HG02885 (cell line): ENCODE data around the gene RILPL2.
"Not testable (repeated sequence)": the region's sequence is repeated elsewhere in the genome, so short reads cannot be mapped to it uniquely, and the experiment has no call there.

Experiments used
- ATAC-seq: cut with Tn5 transposase; IDR thresholded peaks from one replicate; pipeline ENCODE4 v1.9.1; 2021; ENCODE audit warnings: mild to moderate bottlenecking; ENCODE audit not compliant: unreplicated experiment, poor library complexity

The RILPL2 gene

DNA sequence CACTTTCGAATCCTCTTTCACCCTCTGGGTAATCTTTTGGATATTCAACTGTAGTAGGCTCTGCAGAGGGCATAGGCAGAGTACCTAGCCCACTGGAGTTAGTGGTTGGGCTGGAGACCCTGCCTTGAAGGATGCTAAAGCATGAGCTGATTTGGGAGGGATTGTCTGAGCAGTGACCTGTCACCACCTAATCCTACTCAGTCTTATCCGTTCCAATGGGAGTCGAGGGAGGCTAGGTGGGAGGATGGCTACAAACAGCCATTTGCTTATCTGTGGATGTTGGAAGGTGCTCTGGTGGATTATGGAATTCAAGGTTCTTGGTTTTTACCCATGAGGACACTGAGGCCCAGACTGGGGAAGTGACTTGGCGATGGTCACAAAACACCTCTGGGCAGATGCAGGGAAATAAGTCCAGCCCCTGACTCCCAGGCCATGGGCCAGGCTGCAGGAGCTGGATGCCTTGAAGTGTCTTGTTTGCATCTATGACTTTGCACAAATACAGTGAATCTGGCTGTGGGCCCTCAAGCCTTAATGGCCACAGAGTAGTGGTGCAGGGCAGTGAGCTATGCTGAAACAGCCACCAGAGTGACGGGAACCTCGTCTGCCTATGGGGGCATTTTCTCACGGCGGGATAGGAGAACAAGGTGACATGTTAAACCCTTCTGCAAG is 48.8 kb downstream of the RILPL2 start:
- no peak for ATAC-seq

DNA sequence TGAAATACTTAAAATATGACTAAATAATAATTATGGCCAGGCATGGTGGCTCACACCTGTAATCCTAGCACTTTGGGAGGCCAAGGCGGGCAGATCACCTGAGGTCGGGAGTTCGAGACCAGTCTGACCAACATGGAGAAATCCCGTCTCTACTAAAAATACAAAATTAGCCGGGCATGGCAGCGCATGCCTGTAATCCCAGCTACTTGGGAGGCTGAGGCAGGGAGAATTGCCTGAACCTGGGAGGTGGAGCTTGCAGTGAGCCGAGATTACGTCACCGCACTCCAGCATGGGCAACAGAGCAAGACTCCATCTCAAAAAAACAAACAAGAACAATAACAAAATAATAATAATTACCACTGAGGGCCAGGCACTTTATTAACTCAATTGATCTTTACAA is 50.9 kb downstream of the RILPL2 start:
- not testable (repeated sequence) for ATAC-seq

DNA sequence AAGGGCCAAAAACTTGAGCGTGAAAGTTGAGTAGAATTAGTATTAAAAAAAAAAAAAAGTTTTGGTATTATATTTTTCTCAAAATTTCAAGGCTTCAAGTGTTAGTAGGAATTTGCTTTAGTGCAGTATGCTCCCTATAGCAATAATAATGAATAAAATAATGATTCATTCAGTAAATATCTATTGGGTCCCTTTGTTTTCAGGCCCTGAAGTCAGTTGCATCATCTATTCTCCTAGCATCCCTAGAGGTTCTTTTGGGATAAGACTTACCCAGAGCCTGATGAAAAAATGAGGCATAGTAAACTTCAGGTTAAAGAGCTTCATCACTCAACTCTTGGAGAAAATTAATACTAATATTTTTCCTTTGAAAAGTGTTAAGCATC is 51.5 kb downstream of the RILPL2 start:
- no peak for ATAC-seq

DNA sequence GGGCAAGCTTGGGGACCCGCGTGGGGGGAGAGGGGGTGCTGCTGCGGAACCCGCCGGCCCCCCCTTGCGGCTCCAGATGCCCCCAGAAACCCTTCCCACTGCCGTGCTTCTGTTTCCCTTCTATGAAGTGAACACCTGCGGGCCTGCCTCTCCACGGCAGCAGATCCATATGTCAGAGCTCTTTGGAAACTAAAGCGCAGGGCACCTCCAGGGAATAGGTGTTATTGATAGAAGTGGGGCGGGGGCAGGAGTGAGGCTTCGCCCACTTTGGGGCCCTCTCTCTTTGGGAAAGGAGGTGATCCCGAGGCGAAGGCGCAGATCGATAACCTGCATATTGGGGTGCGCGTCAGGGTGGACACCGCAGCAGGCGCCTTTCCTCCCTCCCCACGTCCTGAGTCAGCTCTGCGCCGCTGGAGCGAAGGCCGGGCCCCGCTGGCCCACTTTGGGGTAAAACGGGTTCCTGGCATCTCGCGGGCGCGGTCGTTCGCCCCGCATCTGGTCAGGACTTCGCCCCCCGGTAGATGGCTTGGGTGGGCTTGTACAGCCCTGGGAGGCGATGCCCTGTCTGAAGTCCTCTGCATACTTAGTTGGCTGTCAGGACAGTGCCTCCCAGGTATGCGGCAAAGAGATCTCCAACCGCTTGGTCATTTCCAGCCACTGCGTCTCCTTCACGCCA is 52.0 kb downstream of the RILPL2 start:
- peak; percentile 13 for ATAC-seq

DNA sequence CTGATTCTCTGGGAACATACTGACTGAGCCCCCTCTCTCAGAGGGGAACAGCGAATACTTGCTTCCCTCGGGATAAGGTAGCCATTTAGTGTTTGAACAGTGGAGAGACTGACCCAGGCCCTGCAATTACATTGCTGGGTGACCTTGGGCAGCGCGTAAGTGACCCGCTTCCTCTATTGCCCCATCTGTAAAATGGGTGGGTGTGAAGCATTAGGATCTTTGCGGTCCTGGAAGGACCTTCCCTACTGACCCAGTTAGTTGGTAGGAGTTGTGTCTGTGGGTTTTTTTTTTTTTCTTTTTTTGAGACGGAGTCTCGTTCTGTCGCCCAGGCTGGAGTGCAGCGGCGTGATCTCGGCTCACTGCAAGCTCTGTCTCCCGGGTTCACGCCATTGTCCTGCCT is 53.8 kb downstream of the RILPL2 start:
- ATAC-seq, result no peak

DNA sequence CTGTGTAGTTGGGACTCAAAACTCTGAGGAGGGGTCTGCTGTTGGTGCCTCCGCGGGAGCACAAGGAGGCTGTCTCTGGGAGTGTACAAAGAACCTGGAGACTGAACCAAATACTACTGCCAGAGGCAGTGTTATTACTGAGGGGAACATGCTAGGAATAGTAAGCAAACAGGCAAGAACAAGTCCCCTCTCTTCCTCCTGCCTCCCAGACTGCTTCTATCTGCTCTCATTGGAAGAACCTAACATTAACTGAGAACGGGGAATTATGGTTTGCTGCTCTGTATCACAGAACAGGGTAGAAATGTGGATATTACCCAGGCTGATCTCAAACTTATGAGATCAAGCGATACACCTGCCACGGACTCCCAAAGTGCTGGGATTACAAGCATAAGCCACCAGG is 57.1 kb downstream of the RILPL2 start:
- no peak for ATAC-seq

DNA sequence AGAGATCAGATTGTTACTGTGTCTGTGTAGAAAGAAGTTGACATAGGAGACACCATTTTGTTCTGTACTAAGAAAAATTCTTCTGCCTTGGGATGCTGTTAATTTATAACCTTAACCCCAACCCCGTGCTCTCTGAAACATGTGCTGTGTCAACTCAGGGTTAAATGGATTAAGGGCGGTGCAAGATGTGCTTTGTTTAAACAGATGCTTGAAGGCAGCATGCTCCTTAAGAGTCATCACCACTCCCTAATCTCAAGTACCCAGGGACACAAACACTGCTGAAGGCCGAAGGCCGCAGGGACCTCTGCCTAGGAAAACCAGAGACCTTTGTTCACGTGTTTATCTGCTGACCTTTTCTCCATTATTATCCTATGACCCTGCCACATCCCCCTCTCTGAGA is 64.1 kb downstream of the RILPL2 start:
- ATAC-seq, result not testable (repeated sequence)

DNA sequence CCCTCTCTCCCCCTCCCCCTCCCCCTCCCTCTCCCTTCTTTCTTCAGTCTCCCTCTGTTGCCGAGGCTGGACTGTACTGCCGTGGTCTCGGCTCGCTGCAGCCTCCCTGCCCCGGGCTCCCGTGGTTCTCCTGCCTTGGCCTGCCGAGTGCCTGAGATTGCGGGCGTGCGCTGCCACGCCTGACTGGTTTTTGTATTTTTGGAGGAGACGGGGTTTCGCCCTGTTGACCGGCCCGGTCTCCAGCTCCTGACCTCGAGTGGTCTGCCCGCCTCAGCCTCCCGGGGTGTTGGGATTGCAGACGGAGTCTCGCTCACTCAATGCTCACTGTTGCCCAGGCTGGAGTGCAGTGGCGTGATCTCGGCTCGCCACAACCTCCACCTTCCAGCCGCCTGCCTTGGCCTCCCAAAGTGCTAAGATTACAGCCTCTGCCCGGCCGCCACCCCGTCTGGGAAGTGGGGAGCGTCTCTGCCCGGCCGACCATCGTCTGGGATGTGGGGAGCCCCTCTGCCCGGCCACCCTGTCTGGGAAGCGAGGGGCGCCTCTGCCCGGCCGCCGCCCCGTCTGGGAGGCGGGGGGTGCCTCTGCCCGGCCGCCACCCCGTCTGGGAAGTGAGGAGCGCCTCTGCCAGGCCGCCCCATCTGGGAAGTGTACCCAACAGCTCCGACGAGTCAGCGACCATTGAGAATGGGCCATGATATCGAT is 64.7 kb downstream of the RILPL2 start:
- ATAC-seq, result not testable (repeated sequence)

DNA sequence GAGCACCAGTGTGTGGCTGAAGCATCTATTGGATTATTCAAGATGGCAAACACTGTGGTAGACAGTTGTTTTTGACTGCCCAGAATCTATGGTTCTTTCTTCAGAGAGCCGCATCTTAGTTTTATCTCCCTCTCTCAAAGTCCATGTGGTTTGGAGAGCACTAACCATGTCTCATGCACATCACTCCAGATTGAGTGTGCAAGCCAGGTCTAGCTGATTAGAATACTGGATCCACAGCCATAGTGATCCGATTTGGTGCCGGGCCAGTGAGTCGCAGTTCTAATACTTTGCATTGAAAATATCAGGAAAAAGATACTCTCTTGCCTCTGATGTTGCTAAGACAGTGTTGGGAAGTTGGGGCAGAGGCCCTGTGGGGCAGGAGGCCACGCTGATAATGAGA is 67.3 kb downstream of the RILPL2 start:
- no peak for ATAC-seq

DNA sequence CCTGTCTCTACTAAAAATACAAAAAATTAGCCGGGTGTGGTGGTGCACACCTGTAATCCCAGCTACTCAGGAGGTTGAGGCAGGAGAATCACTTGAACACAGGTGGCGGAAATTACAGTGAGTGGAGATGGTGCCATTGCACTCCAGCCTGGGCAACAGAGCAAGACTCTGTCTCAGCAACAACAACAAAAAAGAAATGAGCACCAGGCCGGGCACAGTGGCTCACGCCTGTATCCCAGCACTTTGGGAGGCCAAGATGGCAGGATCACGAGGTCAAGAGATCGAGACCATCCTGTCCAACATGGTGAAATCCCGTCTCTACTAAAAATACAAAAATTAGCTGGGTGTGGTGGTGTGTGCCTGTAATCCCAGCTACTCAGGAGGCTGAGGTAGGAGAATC is 68.1 kb downstream of the RILPL2 start:
- ATAC-seq, result not testable (repeated sequence)

DNA sequence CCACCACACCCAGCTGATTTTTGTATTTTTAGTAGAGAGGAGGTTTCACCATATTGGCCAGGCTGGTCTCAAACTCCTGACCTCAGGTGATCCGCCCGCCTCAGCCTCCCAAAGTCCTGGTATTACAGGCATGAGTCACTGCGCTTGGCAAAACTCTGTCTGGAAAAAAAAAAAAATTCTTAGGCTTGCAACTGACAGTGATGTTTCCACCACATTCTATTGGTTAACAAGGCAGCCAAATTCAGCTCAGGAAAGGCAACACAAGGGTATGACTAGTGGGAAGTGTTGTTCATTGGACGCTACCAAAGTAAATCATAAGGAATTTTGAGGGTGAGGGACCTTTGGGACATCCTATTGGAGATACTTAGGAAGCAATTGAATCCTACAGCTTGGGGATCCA is 69.0 kb downstream of the RILPL2 start:
- ATAC-seq, result no peak
